ENCODE measurements around the gene MYO3B.

GRCh38 chr2:170535552-170535951 lies 357.6 kb downstream of the MYO3B start:
- TF ChIP-seq CTCF (IDR thresholded peaks at IDR 0.05) (no peak), EZH2phosphoT487 (IDR thresholded peaks at IDR 0.05) (no peak)
